ENCODE results near the gene SGPL1. TPM values are rescaled to one million over a fixed set of nuclear protein-coding genes. Genes with fewer than 3 reads are reported as not detected.

SGPL1 gene
- total and polyA plus RNA-seq, 2 of the 8 experiments (the other 6 are each of a cell fraction or from before 2014, with no cell fraction given) = 20.5 to 51.6 TPM

DNA sequence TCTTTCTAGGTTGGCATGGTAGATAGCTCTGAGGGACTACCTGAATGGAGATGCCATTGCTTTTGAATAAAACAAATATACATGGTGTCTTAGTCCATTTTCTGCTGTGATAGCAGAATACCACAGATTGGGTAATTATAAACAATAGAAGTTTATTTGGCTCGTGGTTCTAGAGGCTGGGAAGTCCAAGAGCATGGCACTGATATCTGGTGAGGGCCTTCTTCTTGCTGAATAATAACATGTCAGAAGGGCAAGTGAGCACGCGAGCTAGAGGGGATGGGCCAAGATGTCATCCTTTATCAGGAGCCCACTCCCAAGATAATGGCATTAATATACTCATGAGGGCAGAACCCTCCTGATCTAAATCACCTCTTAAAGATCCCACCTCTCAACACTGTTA lies 21.9 kb downstream of the SGPL1 start:
- no peak overlapping the region for H3K9ac ChIP-seq (replicated peaks in 1 of 4; ENCODE audit: extremely low read depth in 1 of 4, low read depth in 3 of 4, low read length in 3 of 4)
- no peak overlapping the region for H3K4me2 ChIP-seq (ENCODE audit: insufficient read depth in 1 of 2, low read depth in 2 of 2, low read length in 2 of 2)
- H3K9me3 ChIP-seq (ENCODE audit: insufficient read depth in 2 of 2, low read depth in 1 of 2, low read length in 1 of 2) = no peaks in the 10 kb centered on the region
- no peak overlapping the region for H2BK20ac ChIP-seq (ENCODE audit: low read length)
- 98% methylated on average over 3 of the region's 3 CpGs; no CpG with 5 or more reads in 1 of the 2 experiments for WGBS, 2 experiments (ENCODE audit: extremely low coverage in 1 of 2, insufficient coverage in 1 of 2, insufficient read length in 1 of 2, insufficient replicate concordance in 2 of 2, low coverage in 1 of 2, low lambda C conversion rate in 2 of 2, missing lambda C conversion rate in 1 of 2)
- H3K14ac ChIP-seq (ENCODE audit: insufficient read length) = no peak overlapping the region
- no peak overlapping the region for H3K27ac ChIP-seq (ENCODE audit: low read depth, low read length)
- FAIRE-seq = no peak
- ChIA-PET CTCF (ENCODE audit: partially characterized antibody) (interaction anchor here (0.6 to 1.8 kb wide), 2 partner anchors 20 to 79 kb away, joined by 3 to 4 read pairs; no protein-coding TSS in a partner anchor), POLR2A (ENCODE audit: partially characterized antibody) (interaction anchor here (0.6 kb wide), 1 partner anchor 18 kb away, joined by 3 read pairs; no protein-coding TSS in a partner anchor)
- peaks cover 0 to 77% of the 10 kb centered on the region in 2 experiments; a peak in 2 of 4 replicates for H3K79me2 ChIP-seq (ENCODE audit: control insufficient read depth in 1 of 2, insufficient read depth in 2 of 2, low read length in 2 of 2)
- H3K4me1 ChIP-seq (replicated peaks in 1 of 4; ENCODE audit: control insufficient read depth in 3 of 4, insufficient read depth in 4 of 4, low read length in 3 of 4) = no peaks in the 10 kb centered on the region
- DNase-seq (ENCODE audit: low read depth in 1 of 2, low spot score in 2 of 2) = no peak
- no peak overlapping the region for H2AFZ ChIP-seq (ENCODE audit: low read length)
- no peak overlapping the region for H2AK5ac ChIP-seq (ENCODE audit: low read depth, low read length)
- peaks cover 0 to 3% (median 0%) of the 10 kb centered on the region in 4 experiments; a peak in 1 of 8 replicates for H3K36me3 ChIP-seq (ENCODE audit: control insufficient read depth in 2 of 4, insufficient read depth in 4 of 4, low read length in 3 of 4)
- peaks cover 3 to 12% of the 10 kb centered on the region in 2 experiments for H4K20me1 ChIP-seq (replicated peaks in 1 of 2; ENCODE audit: control insufficient read depth in 1 of 2, insufficient read depth in 2 of 2, low read length in 2 of 2)
- no peak overlapping the region for H2BK12ac ChIP-seq (ENCODE audit: low read depth, low read length)
- no peak overlapping the region for H2BK5ac ChIP-seq (ENCODE audit: low read depth, low read length)
- H2BK15ac ChIP-seq (ENCODE audit: low read length) = no peak overlapping the region
- no peak overlapping the region for H3K4me3 ChIP-seq (ENCODE audit: extremely low read depth in 1 of 4, insufficient read depth in 2 of 4, low read depth in 3 of 4, low read length in 4 of 4)
- H3K18ac ChIP-seq (ENCODE audit: extremely low read depth, low read length) = no peak overlapping the region
- no peaks in the 10 kb centered on the region for H3K27me3 ChIP-seq (replicated peaks in 1 of 4; ENCODE audit: control insufficient read depth in 3 of 4, extremely low read depth in 1 of 4, insufficient read depth in 3 of 4, low read length in 3 of 4)
- no peak overlapping the region for H3K56ac ChIP-seq (replicated peaks; ENCODE audit: insufficient read length, low read depth, low read length)
- no peak overlapping the region for H3K4ac ChIP-seq (replicated peaks; ENCODE audit: insufficient read length, low read depth, low read length)
- no peaks in the 10 kb centered on the region for H3K23me2 ChIP-seq (ENCODE audit: low read depth, low read length)
- no peak overlapping the region for H4K91ac ChIP-seq (replicated peaks; ENCODE audit: insufficient read length, low read length)
- peaks cover 8% of the 10 kb centered on the region; the same call in 1 of the 2 replicates for H3K79me1 ChIP-seq (ENCODE audit: low read depth, low read length)
- no peak overlapping the region for H4K8ac ChIP-seq (ENCODE audit: extremely low read depth, insufficient read depth, low read length)
- H4K5ac ChIP-seq (ENCODE audit: insufficient read length, low read depth, low read length) = no peak overlapping the region
- no peak overlapping the region for H2BK120ac ChIP-seq (replicated peaks; ENCODE audit: low read depth, low read length)
- H3K23ac ChIP-seq (ENCODE audit: insufficient read length) = no peak overlapping the region
- TF ChIP-seq RBBP5 (IDR thresholded peaks at IDR 0.05; ENCODE audit: borderline replicate concordance, low read depth, low read length) (no peak), BCL11A (IDR thresholded peaks at IDR 0.05; ENCODE audit: low read depth in 2 of 2, low read length in 2 of 2) (no peak), EGR1 (IDR thresholded peaks at IDR 0.05; ENCODE audit: borderline replicate concordance, low read depth, low read length) (no peak), HDAC2 (IDR thresholded peaks at IDR 0.05; ENCODE audit: borderline replicate concordance in 1 of 2, low read depth in 2 of 2, low read length in 2 of 2) (no peak), POLR2AphosphoS5 (IDR thresholded peaks at IDR 0.05; ENCODE audit: low read depth, low read length) (no peak), BACH1 (IDR thresholded peaks at IDR 0.05; ENCODE audit: low read length) (no peak), CBX5 (IDR thresholded peaks at IDR 0.05; ENCODE audit: low read depth, low read length) (no peak), SIN3A (conservative IDR thresholded peaks at IDR 0.05 in 1 of 2, IDR thresholded peaks at IDR 0.05 in 1 of 2; ENCODE audit: low read depth in 1 of 2, low read length in 2 of 2) (no peak)
- TF ChIP-seq, protein P1, sequence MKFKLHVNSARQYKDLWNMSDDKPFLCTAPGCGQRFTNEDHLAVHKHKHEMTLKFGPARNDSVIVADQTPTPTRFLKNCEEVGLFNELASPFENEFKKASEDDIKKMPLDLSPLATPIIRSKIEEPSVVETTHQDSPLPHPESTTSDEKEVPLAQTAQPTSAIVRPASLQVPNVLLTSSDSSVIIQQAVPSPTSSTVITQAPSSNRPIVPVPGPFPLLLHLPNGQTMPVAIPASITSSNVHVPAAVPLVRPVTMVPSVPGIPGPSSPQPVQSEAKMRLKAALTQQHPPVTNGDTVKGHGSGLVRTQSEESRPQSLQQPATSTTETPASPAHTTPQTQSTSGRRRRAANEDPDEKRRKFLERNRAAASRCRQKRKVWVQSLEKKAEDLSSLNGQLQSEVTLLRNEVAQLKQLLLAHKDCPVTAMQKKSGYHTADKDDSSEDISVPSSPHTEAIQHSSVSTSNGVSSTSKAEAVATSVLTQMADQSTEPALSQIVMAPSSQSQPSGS (IDR thresholded peaks at IDR 0.05; ENCODE audit: low read length) = no peak
